SH-SY5Y (cell line): ENCODE measurements around the gene STK24.

Source experiments
- GATA2 ChIP-seq: IDR thresholded peaks from 2 replicates; pipeline ENCODE4 v1.6.1; 2011; ENCODE audit warnings: mild to moderate bottlenecking, low read depth, low read length
- GATA3 ChIP-seq: IDR thresholded peaks from 2 replicates; pipeline ENCODE4 v1.6.1; 2011; ENCODE audit warnings: low read depth, mild to moderate bottlenecking, low read length, moderate library complexity

GRCh38 chr13:98549728-98550317 lies 27.1 kb downstream of the STK24 start:
- TF ChIP-seq GATA3, result no peak
- no peak for TF ChIP-seq GATA2
